Activated CD4-positive, alpha-beta T cell treated with anti-CD3 and anti-CD28 coated beads for 24 hours (primary cell): ENCODE results near the gene GULP1.

Experiments used
- DNase-seq, 2 donors: peaks; one replicate each; pipeline ENCODE4 v3.0.0-alpha.2; 2020; ENCODE audit warnings: low read depth in 2 of 2

Gene GULP1

GRCh38 chr2:188322569-188323551 lies 31.2 kb downstream of the GULP1 start:
- no peak for DNase-seq

- no peak for DNase-seq
These were observed 32.4 kb downstream of the GULP1 start for GRCh38 chr2:188324067-188324466.

GRCh38 chr2:188326290-188326668 lies 34.6 kb downstream of the GULP1 start:
- DNase-seq: no peak

GRCh38 chr2:188326669-188327301 lies 35.1 kb downstream of the GULP1 start:
- DNase-seq: no peak

- no peak for DNase-seq
These were observed 36.0 kb downstream of the GULP1 start for GRCh38 chr2:188327518-188328213.

- no peak for DNase-seq
These were observed 36.7 kb downstream of the GULP1 start for GRCh38 chr2:188328419-188328818.

GRCh38 chr2:188330316-188331053 lies 38.8 kb downstream of the GULP1 start:
- DNase-seq: no peak

GRCh38 chr2:188332619-188333018 lies 40.9 kb downstream of the GULP1 start:
- no peak for DNase-seq

GRCh38 chr2:188333751-188334524 lies 42.3 kb downstream of the GULP1 start:
- no peak for DNase-seq

- DNase-seq: no peak
These were observed 46.8 kb downstream of the GULP1 start for GRCh38 chr2:188338463-188338862.

GRCh38 chr2:188340257-188340656 lies 48.6 kb downstream of the GULP1 start:
- no peak for DNase-seq

- no peak for DNase-seq
These were observed 53.3 kb downstream of the GULP1 start for GRCh38 chr2:188345020-188345419.

GRCh38 chr2:188345426-188345825 lies 53.8 kb downstream of the GULP1 start:
- no peak for DNase-seq

- DNase-seq: no peak
These were observed 54.3 kb downstream of the GULP1 start for GRCh38 chr2:188345831-188346458.

- no peak for DNase-seq
These were observed 57.3 kb downstream of the GULP1 start for GRCh38 chr2:188349019-188349418.

GRCh38 chr2:188353282-188353681 lies 61.6 kb downstream of the GULP1 start:
- DNase-seq: no peak

- no peak for DNase-seq
These were observed 69.0 kb downstream of the GULP1 start for GRCh38 chr2:188360485-188361263.

- no peak for DNase-seq
These were observed 72.5 kb downstream of the GULP1 start for GRCh38 chr2:188364033-188364630.

GRCh38 chr2:188365058-188365641 lies 73.5 kb downstream of the GULP1 start:
- DNase-seq: no peak
